ENCODE measurements around the gene UCN2.

GRCh38 chr3:48556796-48557626, 6.6 kb downstream of the UCN2 start, which contains the start of gene PFKFB4:
- TF ChIP-seq POLR2A (IDR thresholded peaks at IDR 0.05; ENCODE audit: low read depth, low read length) (no peak), CTCF (IDR thresholded peaks at IDR 0.05; ENCODE audit: extremely low read depth in 1 of 2, insufficient read depth in 1 of 2, low read depth in 1 of 2, low read length in 2 of 2) (no peak), POLR2AphosphoS5 (IDR thresholded peaks at IDR 0.05; ENCODE audit: insufficient read depth, low read depth, low read length) (no peak)
